ENCODE data around the gene SNTA1. TPM values are rescaled to one million over a fixed set of nuclear protein-coding genes. Genes with fewer than 3 reads are reported as not detected.
A peak's percentile ranks its signal among the peaks of the same experiment; 100 is the strongest.

The SNTA1 gene
- total and polyA plus RNA-seq, 2 of the 13 experiments (the other 11 are each of a cell fraction or from before 2014, with no cell fraction given), result 16.4 to 18.3 TPM

- TF ChIP-seq ZNF362 (CRISPR knock-in tag; IDR thresholded peaks at IDR 0.05; ENCODE audit: borderline replicate concordance) (peak; percentile 12; the same call in 1 of the 2 replicates), RARA (CRISPR knock-in tag; IDR thresholded peaks at IDR 0.05) (no peak)
Measured at GRCh38 chr20:33482581-33482980, 39.0 kb upstream of the SNTA1 start (continued).

- Histone ChIP-seq H3K9ac (ENCODE audit: insufficient read depth, low read depth, low read length) (no peak overlapping the region), H3K27me3 (ENCODE audit: control insufficient read depth in 1 of 2, insufficient read depth in 2 of 2, low read length in 2 of 2) (peaks cover 0 to 16% of the 10 kb centered on the region in 2 experiments), H4K20me1 (ENCODE audit: insufficient read depth, low read length) (no peaks in the 10 kb centered on the region), H3K9me3 (ENCODE audit: low read length) (no peaks in the 10 kb centered on the region), H3K36me3 (replicated peaks in 1 of 2; ENCODE audit: control insufficient read depth in 1 of 2, insufficient read depth in 2 of 2, low read length in 2 of 2) (no peaks in the 10 kb centered on the region), H3K4me2 (ENCODE audit: low read depth, low read length) (no peak overlapping the region), H3K27ac (ENCODE audit: extremely low read length, insufficient read depth, low read length) (no peak overlapping the region), H3K4me1 (ENCODE audit: insufficient read depth, low read length) (peaks cover 29% of the 10 kb centered on the region), H3K4me3 (replicated peaks in 1 of 3; ENCODE audit: insufficient read depth in 1 of 3, low read depth in 2 of 3, low read length in 3 of 3) (no peak overlapping the region), H3K79me2 (ENCODE audit: insufficient read depth, low read length) (no peaks in the 10 kb centered on the region), H2AFZ (ENCODE audit: low read length) (no peak overlapping the region)
- ChIA-PET POLR2A (no interaction called here), CTCF (ENCODE audit: low intra/inter-chr PET ratio, low total read pairs) (no interaction called here)
- FAIRE-seq (no peak), ATAC-seq (no peak), DNase-seq (ENCODE audit: low spot score) (no peak)
- intact Hi-C loops (cut with micrococcal nuclease; ENCODE audit: unreplicated experiment) (no loop called here), in situ Hi-C loops (cut with HindIII; ENCODE audit: extremely low pct_ligation_motif_present, low pct_unique_long_range_greater_than_20kb) (no loop called here)
- 67% methylated on average over 8 of the region's 8 CpGs for WGBS (ENCODE audit: low lambda C conversion rate)
- TF ChIP-seq FOXC1 (CRISPR knock-in tag; IDR thresholded peaks at IDR 0.05; ENCODE audit: borderline replicate concordance) (no peak), ZNF121 (CRISPR knock-in tag; IDR thresholded peaks at IDR 0.05) (no peak)
- no TSS peak for BruUV-seq (replicated peaks)
Measured at GRCh38 chr20:33481431-33481941, 37.9 kb upstream of the SNTA1 start.

GRCh38 chr20:33480048-33480447 lies 36.5 kb upstream of the SNTA1 start:
- no peak for FAIRE-seq
- Histone ChIP-seq H3K27ac (ENCODE audit: extremely low read length, insufficient read depth, low read length) (no peak overlapping the region), H3K9ac (ENCODE audit: insufficient read depth, low read depth, low read length) (no peak overlapping the region), H3K4me3 (replicated peaks in 1 of 3; ENCODE audit: insufficient read depth in 1 of 3, low read depth in 2 of 3, low read length in 3 of 3) (no peak overlapping the region), H4K20me1 (ENCODE audit: insufficient read depth, low read length) (no peaks in the 10 kb centered on the region), H3K79me2 (ENCODE audit: insufficient read depth, low read length) (no peaks in the 10 kb centered on the region), H3K4me2 (ENCODE audit: low read depth, low read length) (no peak overlapping the region), H3K27me3 (ENCODE audit: control insufficient read depth in 1 of 2, insufficient read depth in 2 of 2, low read length in 2 of 2) (peaks cover 2 to 28% of the 10 kb centered on the region in 2 experiments), H3K4me1 (ENCODE audit: insufficient read depth, low read length) (peaks cover 43% of the 10 kb centered on the region), H3K36me3 (replicated peaks in 1 of 2; ENCODE audit: control insufficient read depth in 1 of 2, insufficient read depth in 2 of 2, low read length in 2 of 2) (no peaks in the 10 kb centered on the region), H2AFZ (ENCODE audit: low read length) (no peak overlapping the region), H3K9me3 (ENCODE audit: low read length) (no peaks in the 10 kb centered on the region)
- no peak for ATAC-seq
- no TSS peak for BruUV-seq (replicated peaks)
- intact Hi-C loops (cut with micrococcal nuclease; ENCODE audit: unreplicated experiment), result no loop called here
- POLR2A ChIA-PET, result interaction anchor here (0.8 kb wide), 1 partner anchor 10 kb away, joined by 4 read pairs; the partner anchor contains the start of gene CBFA2T2
- in situ Hi-C loops (cut with HindIII; ENCODE audit: extremely low pct_ligation_motif_present, low pct_unique_long_range_greater_than_20kb), result no loop called here
- WGBS (ENCODE audit: low lambda C conversion rate), result 51% methylated on average over 5 of the region's 5 CpGs
- CTCF ChIA-PET (ENCODE audit: low intra/inter-chr PET ratio, low total read pairs), result no interaction called here
- no peak for DNase-seq (ENCODE audit: low spot score)
- no peak for TF ChIP-seq NR2F6 (IDR thresholded peaks at IDR 0.05)
- no peak for TF ChIP-seq NR2F6 (CRISPR knock-in tag; IDR thresholded peaks at IDR 0.05)
- TF ChIP-seq LRRFIP1 (CRISPR knock-in tag; conservative IDR thresholded peaks at IDR 0.05), result no peak
- no peak for TF ChIP-seq MAFK (conservative IDR thresholded peaks at IDR 0.05 in 1 of 2, IDR thresholded peaks at IDR 0.05 in 1 of 2; ENCODE audit: low read length in 2 of 2)
- TF ChIP-seq ZBTB10 (CRISPR knock-in tag; IDR thresholded peaks at IDR 0.05; ENCODE audit: borderline replicate concordance), result no peak
- no peak for TF ChIP-seq ZNF234 (CRISPR knock-in tag; conservative IDR thresholded peaks at IDR 0.05)
